Measurements from ENCODE around the gene OSGEP. TPM values are rescaled to one million over a fixed set of nuclear protein-coding genes. Genes with fewer than 3 reads are reported as not detected.

OSGEP gene
- total and polyA plus RNA-seq, 2 of the 13 experiments (the other 11 are each of a cell fraction or from before 2014, with no cell fraction given), result 39.7 to 41.1 TPM

GRCh38 chr14:20454516-20455354, at the start of gene OSGEP, which contains the start of gene APEX1 (continued):
- TF ChIP-seq ZNF34 (CRISPR knock-in tag; IDR thresholded peaks at IDR 0.05; ENCODE audit: borderline replicate concordance) (peak; percentile 74), MIER3 (CRISPR knock-in tag; IDR thresholded peaks at IDR 0.05; ENCODE audit: borderline replicate concordance) (peak; percentile 81), MTA1 (CRISPR knock-in tag; IDR thresholded peaks at IDR 0.05; ENCODE audit: borderline replicate concordance) (peak; percentile 92), PHF5A (CRISPR knock-in tag; IDR thresholded peaks at IDR 0.05; ENCODE audit: low read depth, unreplicated experiment) (peak; percentile 34), RBFOX2 (IDR thresholded peaks at IDR 0.05; ENCODE audit: low read depth, low read length) (peak; percentile 87), ZNF547 (CRISPR knock-in tag; IDR thresholded peaks at IDR 0.05) (peak; percentile 78; the same call in 1 of the 2 replicates), GLMP (CRISPR knock-in tag; IDR thresholded peaks at IDR 0.05; ENCODE audit: borderline replicate concordance) (no peak), TOPORS (CRISPR knock-in tag; IDR thresholded peaks at IDR 0.05) (peak; percentile 83), ZNF292 (CRISPR knock-in tag; IDR thresholded peaks at IDR 0.05; ENCODE audit: borderline replicate concordance, low read depth) (0 out of 2 replicates have a peak, but pooled peaks have one; percentile 48), SSRP1 (CRISPR knock-in tag; IDR thresholded peaks at IDR 0.05) (no peak), PAF1 (CRISPR knock-in tag; IDR thresholded peaks at IDR 0.05) (no peak), NFE2L2 (IDR thresholded peaks at IDR 0.05; ENCODE audit: low read length) (no peak), KDM5A (IDR thresholded peaks at IDR 0.05; ENCODE audit: borderline replicate concordance, low read length) (peak; percentile 93), ZBTB14 (CRISPR knock-in tag; IDR thresholded peaks at IDR 0.05) (0 out of 2 replicates have a peak, but pooled peaks have one; percentile 51), ZBTB3 (CRISPR knock-in tag; IDR thresholded peaks at IDR 0.05; ENCODE audit: borderline replicate concordance, low read depth) (no peak), JUND (CRISPR knock-in tag; IDR thresholded peaks at IDR 0.05) (peak; percentile 71), ZFP41 (CRISPR knock-in tag; IDR thresholded peaks at IDR 0.05; ENCODE audit: borderline replicate concordance) (peak; percentile 20; the same call in 1 of the 2 replicates)
- TF ChIP-seq, protein P1, sequence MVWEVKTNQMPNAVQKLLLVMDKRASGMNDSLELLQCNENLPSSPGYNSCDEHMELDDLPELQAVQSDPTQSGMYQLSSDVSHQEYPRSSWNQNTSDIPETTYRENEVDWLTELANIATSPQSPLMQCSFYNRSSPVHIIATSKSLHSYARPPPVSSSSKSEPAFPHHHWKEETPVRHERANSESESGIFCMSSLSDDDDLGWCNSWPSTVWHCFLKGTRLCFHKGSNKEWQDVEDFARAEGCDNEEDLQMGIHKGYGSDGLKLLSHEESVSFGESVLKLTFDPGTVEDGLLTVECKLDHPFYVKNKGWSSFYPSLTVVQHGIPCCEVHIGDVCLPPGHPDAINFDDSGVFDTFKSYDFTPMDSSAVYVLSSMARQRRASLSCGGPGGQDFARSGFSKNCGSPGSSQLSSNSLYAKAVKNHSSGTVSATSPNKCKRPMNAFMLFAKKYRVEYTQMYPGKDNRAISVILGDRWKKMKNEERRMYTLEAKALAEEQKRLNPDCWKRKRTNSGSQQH (CRISPR knock-in tag; IDR thresholded peaks at IDR 0.05; ENCODE audit: low read depth), result peak; percentile 94
- TF ChIP-seq, protein P2, sequence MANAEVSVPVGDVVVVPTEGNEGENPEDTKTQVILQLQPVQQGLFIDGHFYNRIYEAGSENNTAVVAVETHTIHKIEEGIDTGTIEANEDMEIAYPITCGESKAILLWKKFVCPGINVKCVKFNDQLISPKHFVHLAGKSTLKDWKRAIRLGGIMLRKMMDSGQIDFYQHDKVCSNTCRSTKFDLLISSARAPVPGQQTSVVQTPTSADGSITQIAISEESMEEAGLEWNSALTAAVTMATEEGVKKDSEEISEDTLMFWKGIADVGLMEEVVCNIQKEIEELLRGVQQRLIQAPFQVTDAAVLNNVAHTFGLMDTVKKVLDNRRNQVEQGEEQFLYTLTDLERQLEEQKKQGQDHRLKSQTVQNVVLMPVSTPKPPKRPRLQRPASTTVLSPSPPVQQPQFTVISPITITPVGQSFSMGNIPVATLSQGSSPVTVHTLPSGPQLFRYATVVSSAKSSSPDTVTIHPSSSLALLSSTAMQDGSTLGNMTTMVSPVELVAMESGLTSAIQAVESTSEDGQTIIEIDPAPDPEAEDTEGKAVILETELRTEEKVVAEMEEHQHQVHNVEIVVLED (CRISPR knock-in tag; IDR thresholded peaks at IDR 0.05; ENCODE audit: borderline replicate concordance), result peak; percentile 91
- TF ChIP-seq, protein P3, sequence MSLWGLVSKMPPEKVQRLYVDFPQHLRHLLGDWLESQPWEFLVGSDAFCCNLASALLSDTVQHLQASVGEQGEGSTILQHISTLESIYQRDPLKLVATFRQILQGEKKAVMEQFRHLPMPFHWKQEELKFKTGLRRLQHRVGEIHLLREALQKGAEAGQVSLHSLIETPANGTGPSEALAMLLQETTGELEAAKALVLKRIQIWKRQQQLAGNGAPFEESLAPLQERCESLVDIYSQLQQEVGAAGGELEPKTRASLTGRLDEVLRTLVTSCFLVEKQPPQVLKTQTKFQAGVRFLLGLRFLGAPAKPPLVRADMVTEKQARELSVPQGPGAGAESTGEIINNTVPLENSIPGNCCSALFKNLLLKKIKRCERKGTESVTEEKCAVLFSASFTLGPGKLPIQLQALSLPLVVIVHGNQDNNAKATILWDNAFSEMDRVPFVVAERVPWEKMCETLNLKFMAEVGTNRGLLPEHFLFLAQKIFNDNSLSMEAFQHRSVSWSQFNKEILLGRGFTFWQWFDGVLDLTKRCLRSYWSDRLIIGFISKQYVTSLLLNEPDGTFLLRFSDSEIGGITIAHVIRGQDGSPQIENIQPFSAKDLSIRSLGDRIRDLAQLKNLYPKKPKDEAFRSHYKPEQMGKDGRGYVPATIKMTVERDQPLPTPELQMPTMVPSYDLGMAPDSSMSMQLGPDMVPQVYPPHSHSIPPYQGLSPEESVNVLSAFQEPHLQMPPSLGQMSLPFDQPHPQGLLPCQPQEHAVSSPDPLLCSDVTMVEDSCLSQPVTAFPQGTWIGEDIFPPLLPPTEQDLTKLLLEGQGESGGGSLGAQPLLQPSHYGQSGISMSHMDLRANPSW (CRISPR knock-in tag; IDR thresholded peaks at IDR 0.05; ENCODE audit: borderline replicate concordance), result peak; percentile 75; the same call in 1 of the 2 replicates
